PC-9 (cell line): ENCODE measurements around the gene PALM3. TPM values are rescaled to one million over a fixed set of nuclear protein-coding genes. Genes with fewer than 3 reads are reported as not detected.
A peak's percentile ranks its signal among the peaks of the same experiment; 100 is the strongest.

Experiments used
- BruUV-seq: library from RNA; stranded (reverse); fragments of 400-500 nt; replicated peaks from 2 replicates; lab custom pipeline; 2021; lab: Mats Ljungman, UMichigan
- CTCF ChIA-PET: fragments of 300-600 bp; sonication (Branson Sonifier 250); formaldehyde crosslinking; loops from one replicate; lab custom pipeline; 2022; ENCODE audit warnings: antibody characterized with exemption; lab: Charles Lee
- POLR2A ChIA-PET: fragments of 300-600 bp; sonication (Branson Sonifier 250); formaldehyde crosslinking; loops from one replicate; lab custom pipeline; 2022; ENCODE audit warnings: antibody characterized with exemption; ENCODE audit not compliant: unreplicated experiment; lab: Charles Lee
- DNase-seq, 2 experiments: peaks; one replicate each; pipeline versions ENCODE4 v3.0.0 to v3.0.0-alpha.2; 2015 to 2022; ENCODE audit warnings: mixed read lengths in 1 of 2
- H2AFZ ChIP-seq: fragments of 200-600 bp; sonication (generic); 2 replicates; pipeline ENCODE4 v1.8.1; 2017; ENCODE audit warnings: antibody characterized with exemption
- H3F3A ChIP-seq: fragments of 200-600 bp; sonication (generic); 2 replicates; pipeline ENCODE4 v1.8.1; 2017; ENCODE audit warnings: antibody characterized with exemption, mild to moderate bottlenecking, low read depth; ENCODE audit not compliant: insufficient read depth
- H3K27ac ChIP-seq: fragments of 200-600 bp; sonication (generic); 2 replicates; pipeline ENCODE4 v1.6.1; 2016; ENCODE audit warnings: mixed run types
- H3K27me3 ChIP-seq: fragments of 200-600 bp; sonication (generic); 2 replicates; pipeline ENCODE4 v1.6.1; 2016; ENCODE audit warnings: low read depth, mixed run types; ENCODE audit not compliant: insufficient read depth
- H3K36me3 ChIP-seq: fragments of 200-600 bp; sonication (generic); 2 replicates; pipeline ENCODE4 v1.6.1; 2016; ENCODE audit warnings: low read depth, mixed run types
- H3K4me1 ChIP-seq: fragments of 200-600 bp; sonication (generic); replicated peaks from 2 replicates; pipeline ENCODE4 v1.6.1; 2016; ENCODE audit warnings: mixed run types; ENCODE audit not compliant: insufficient read depth
- H3K4me2 ChIP-seq: fragments of 200-600 bp; sonication (generic); 2 replicates; pipeline ENCODE4 v1.6.1; 2017; ENCODE audit warnings: mixed run types
- H3K4me3 ChIP-seq: fragments of 200-600 bp; sonication (generic); 2 replicates; pipeline ENCODE4 v1.6.1; 2016; ENCODE audit warnings: mixed run types
- H3K79me2 ChIP-seq: fragments of 200-600 bp; sonication (generic); 2 replicates; pipeline ENCODE4 v1.6.1; 2017; ENCODE audit warnings: low read depth, mixed run types
- H3K9me2 ChIP-seq: fragments of 200-600 bp; sonication (generic); 2 replicates; pipeline ENCODE4 v1.8.1; 2017; ENCODE audit warnings: mild to moderate bottlenecking; ENCODE audit not compliant: insufficient read depth
- H3K9me3 ChIP-seq: fragments of 200-600 bp; sonication (generic); 2 replicates; pipeline ENCODE4 v1.8.1; 2016; ENCODE audit warnings: low read depth; ENCODE audit not compliant: insufficient read depth
- H4K20me1 ChIP-seq: fragments of 200-600 bp; sonication (generic); 2 replicates; pipeline ENCODE4 v1.8.1; 2017; ENCODE audit not compliant: insufficient read depth
- EZH2 ChIP-seq: fragments of 200-600 bp; sonication (generic); IDR thresholded peaks from 2 replicates; pipeline ENCODE4 v1.8.0; 2017; ENCODE audit warnings: antibody characterized with exemption, low read depth
- intact Hi-C: fragments of 100-400 bp; cut with micrococcal nuclease; formaldehyde crosslinking; loops from one replicate; pipeline ENCODE4 v1.10.0; 2022; ENCODE audit not compliant: unreplicated experiment
- total RNA-seq: library from RNA; stranded (reverse); gene quantifications from 2 replicates; pipeline ENCODE4 v1.2.3, GENCODE V29; 2021
- TF ChIP-seq, protein P1 (sequence below): fragments of 200-600 bp; sonication (generic); conservative IDR thresholded peaks from 2 replicates; pipeline ENCODE4 v1.6.1; 2017; ENCODE audit warnings: mixed run types, antibody characterized with exemption, mild to moderate bottlenecking, moderate library complexity

Gene PALM3
- total RNA-seq, 1 experiment from 2014 or later, result 28.8 TPM

- no peak for DNase-seq
- Histone ChIP-seq H3K9me2 (no peaks in the 10 kb centered on the region), H4K20me1 (no peaks in the 10 kb centered on the region), H3K4me2 (peak overlapping the region; percentile 96), H2AFZ (peak overlapping the region; percentile 85), H3F3A (peaks cover 30% of the 10 kb centered on the region), H3K27me3 (no peaks in the 10 kb centered on the region), H3K79me2 (peaks cover 20% of the 10 kb centered on the region), H3K27ac (peak overlapping the region; percentile 82), H3K4me1 (peaks cover 6% of the 10 kb centered on the region), H3K9me3 (no peaks in the 10 kb centered on the region), H3K4me3 (peak overlapping the region; percentile 65), H3K36me3 (no peaks in the 10 kb centered on the region)
- intact Hi-C loops, result loop anchor here (2.0 to 5.0 kb wide), 2 partner anchors 66 to 500 kb away; partner anchors contain the start of gene MISP3
- TSS peak; percentile 60 for BruUV-seq
- ChIA-PET POLR2A (interaction anchor here (0.5 to 1.2 kb wide), 5 partner anchors 8 to 160 kb away, joined by 3 to 12 read pairs (median 3); partner anchors contain the start of gene IL27RA), CTCF (no interaction called here)
- TF ChIP-seq, protein P1, sequence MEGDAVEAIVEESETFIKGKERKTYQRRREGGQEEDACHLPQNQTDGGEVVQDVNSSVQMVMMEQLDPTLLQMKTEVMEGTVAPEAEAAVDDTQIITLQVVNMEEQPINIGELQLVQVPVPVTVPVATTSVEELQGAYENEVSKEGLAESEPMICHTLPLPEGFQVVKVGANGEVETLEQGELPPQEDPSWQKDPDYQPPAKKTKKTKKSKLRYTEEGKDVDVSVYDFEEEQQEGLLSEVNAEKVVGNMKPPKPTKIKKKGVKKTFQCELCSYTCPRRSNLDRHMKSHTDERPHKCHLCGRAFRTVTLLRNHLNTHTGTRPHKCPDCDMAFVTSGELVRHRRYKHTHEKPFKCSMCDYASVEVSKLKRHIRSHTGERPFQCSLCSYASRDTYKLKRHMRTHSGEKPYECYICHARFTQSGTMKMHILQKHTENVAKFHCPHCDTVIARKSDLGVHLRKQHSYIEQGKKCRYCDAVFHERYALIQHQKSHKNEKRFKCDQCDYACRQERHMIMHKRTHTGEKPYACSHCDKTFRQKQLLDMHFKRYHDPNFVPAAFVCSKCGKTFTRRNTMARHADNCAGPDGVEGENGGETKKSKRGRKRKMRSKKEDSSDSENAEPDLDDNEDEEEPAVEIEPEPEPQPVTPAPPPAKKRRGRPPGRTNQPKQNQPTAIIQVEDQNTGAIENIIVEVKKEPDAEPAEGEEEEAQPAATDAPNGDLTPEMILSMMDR, result no peak
- TF ChIP-seq EZH2, result no peak
These were observed 54.9 kb downstream of the PALM3 start for GRCh38 chr19:14006766-14007562.

- Histone ChIP-seq H3K4me2 (peak within 1 kb of the TSS; percentile 96), H3K4me1 (peaks cover 6% of the 10 kb centered on the region), H3K27ac (peak within 1 kb of the TSS; percentile 82), H4K20me1 (no peaks in the 10 kb centered on the region), H3K36me3 (no peaks in the 10 kb centered on the region), H3K27me3 (no peaks in the 10 kb centered on the region), H3K79me2 (peaks cover 25% of the 10 kb centered on the region), H3F3A (peaks cover 30% of the 10 kb centered on the region), H3K9me3 (no peaks in the 10 kb centered on the region), H3K4me3 (peak within 1 kb of the TSS; percentile 65), H2AFZ (peak within 1 kb of the TSS; percentile 85), H3K9me2 (no peaks in the 10 kb centered on the region)
- no TSS peak for BruUV-seq
- no peak for TF ChIP-seq EZH2
- TF ChIP-seq, protein P1, result no peak
- DNase-seq, result peak; percentile 99 to 100
- intact Hi-C loops, result loop anchor here (2.0 to 5.0 kb wide), 2 partner anchors 67 to 501 kb away; partner anchors contain the start of gene MISP3
- CTCF ChIA-PET, result no interaction called here
- POLR2A ChIA-PET, result interaction anchor here (0.6 to 1.2 kb wide), 6 partner anchors 19 to 693 kb away, joined by 3 to 12 read pairs (median 4); partner anchors contain the start of gene IL27RA
These were observed 55.7 kb downstream of the PALM3 start, which contains the start of gene RFX1 for GRCh38 chr19:14006085-14006765. Gene RFX1 (minus strand): TSS chr19:14006320. CDS start chr19:13993843, 12,477 bp downstream.
